Nephron (organoid): ENCODE measurements around the gene CDH13.

Experiments used
- H3K27ac Mint-ChIP-seq, 3 experiments: 2 replicates each; pipeline ENCODE4 v1.8.0; 2020; ENCODE audit warnings: mixed read lengths in 3 of 3, mild to moderate bottlenecking in 2 of 3, moderate library complexity in 1 of 3
- H3K27me3 Mint-ChIP-seq: 2 replicates; pipeline ENCODE4 v1.8.0; 2021; ENCODE audit warnings: low read depth, mild to moderate bottlenecking, moderate library complexity, mixed read lengths
- H3K36me3 Mint-ChIP-seq: 2 replicates; pipeline ENCODE4 v1.8.0; 2020; ENCODE audit warnings: low read depth, mixed read lengths
- H3K4me1 Mint-ChIP-seq: 2 replicates; pipeline ENCODE4 v1.8.0; 2020; ENCODE audit warnings: mixed read lengths
- H3K4me3 Mint-ChIP-seq, 3 experiments: 2 replicates each; pipeline ENCODE4 v1.8.0; 2020; ENCODE audit warnings: mild to moderate bottlenecking in 3 of 3, mixed read lengths in 3 of 3, moderate library complexity in 2 of 3
- H3K9me3 Mint-ChIP-seq: 2 replicates; pipeline ENCODE4 v1.8.0; 2020; ENCODE audit warnings: mixed read lengths
- TF ChIP-seq, protein P1 (sequence below), 3 experiments: fragments of 200-600 bp; sonication (generic); IDR thresholded peaks; one replicate each; pipeline ENCODE4 v1.5.0; 2021; ENCODE audit warnings: antibody characterized with exemption in 3 of 3; ENCODE audit not compliant: unreplicated experiment in 3 of 3

CDH13 gene

GRCh38 chr16:83588070-83588469, 961.3 kb downstream of the CDH13 start:
- Mint-ChIP-seq H3K36me3 (no peaks in the 10 kb centered on the region), H3K4me3 (no peak overlapping the region), H3K27ac (peak overlapping the region in 1 of 3 experiments; percentile 51), H3K9me3 (peaks cover 3% of the 10 kb centered on the region), H3K4me1 (peaks cover 31% of the 10 kb centered on the region), H3K27me3 (peaks cover 5% of the 10 kb centered on the region)
- TF ChIP-seq, protein P1, sequence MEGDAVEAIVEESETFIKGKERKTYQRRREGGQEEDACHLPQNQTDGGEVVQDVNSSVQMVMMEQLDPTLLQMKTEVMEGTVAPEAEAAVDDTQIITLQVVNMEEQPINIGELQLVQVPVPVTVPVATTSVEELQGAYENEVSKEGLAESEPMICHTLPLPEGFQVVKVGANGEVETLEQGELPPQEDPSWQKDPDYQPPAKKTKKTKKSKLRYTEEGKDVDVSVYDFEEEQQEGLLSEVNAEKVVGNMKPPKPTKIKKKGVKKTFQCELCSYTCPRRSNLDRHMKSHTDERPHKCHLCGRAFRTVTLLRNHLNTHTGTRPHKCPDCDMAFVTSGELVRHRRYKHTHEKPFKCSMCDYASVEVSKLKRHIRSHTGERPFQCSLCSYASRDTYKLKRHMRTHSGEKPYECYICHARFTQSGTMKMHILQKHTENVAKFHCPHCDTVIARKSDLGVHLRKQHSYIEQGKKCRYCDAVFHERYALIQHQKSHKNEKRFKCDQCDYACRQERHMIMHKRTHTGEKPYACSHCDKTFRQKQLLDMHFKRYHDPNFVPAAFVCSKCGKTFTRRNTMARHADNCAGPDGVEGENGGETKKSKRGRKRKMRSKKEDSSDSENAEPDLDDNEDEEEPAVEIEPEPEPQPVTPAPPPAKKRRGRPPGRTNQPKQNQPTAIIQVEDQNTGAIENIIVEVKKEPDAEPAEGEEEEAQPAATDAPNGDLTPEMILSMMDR (IDR thresholded peaks at IDR 0.05; ENCODE audit: unreplicated experiment in 3 of 3), result no peak

GRCh38 chr16:83589576-83589975, 962.8 kb downstream of the CDH13 start:
- H3K27me3 Mint-ChIP-seq, result peaks cover 5% of the 10 kb centered on the region
- no peak overlapping the region for H3K4me3 Mint-ChIP-seq
- TF ChIP-seq, protein P1 (IDR thresholded peaks at IDR 0.05; ENCODE audit: unreplicated experiment in 3 of 3), result no peak
- no peak overlapping the region for H3K27ac Mint-ChIP-seq
- H3K4me1 Mint-ChIP-seq, result peaks cover 31% of the 10 kb centered on the region
- H3K36me3 Mint-ChIP-seq, result no peaks in the 10 kb centered on the region
- H3K9me3 Mint-ChIP-seq, result peaks cover 3% of the 10 kb centered on the region

DNA sequence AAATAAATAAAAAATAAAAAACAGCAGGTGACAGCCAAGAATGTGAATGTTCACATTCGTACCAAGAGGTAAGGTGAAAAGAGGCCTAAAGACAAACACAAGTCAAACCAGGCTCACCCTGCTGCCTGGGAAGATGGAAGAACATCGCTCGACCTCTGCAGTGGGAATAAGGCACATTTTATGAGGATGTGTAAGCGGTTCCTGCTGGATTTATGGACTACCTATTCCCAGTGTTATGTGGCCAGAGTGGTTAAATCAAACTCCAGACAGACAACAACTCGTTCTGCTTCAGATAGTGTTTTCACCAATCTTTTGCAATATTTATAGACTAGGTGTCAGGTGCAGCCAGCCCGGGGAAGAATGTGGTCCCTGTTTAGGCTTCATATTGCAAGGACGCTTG, 966.0 kb downstream of the CDH13 start:
- TF ChIP-seq, protein P1 (IDR thresholded peaks at IDR 0.05; ENCODE audit: unreplicated experiment in 3 of 3), result no peak
- Mint-ChIP-seq H3K9me3 (peaks cover 3% of the 10 kb centered on the region), H3K4me3 (no peak overlapping the region), H3K4me1 (peaks cover 4% of the 10 kb centered on the region), H3K27me3 (peaks cover 5% of the 10 kb centered on the region), H3K27ac (no peak overlapping the region), H3K36me3 (no peaks in the 10 kb centered on the region)

- TF ChIP-seq, protein P1 (IDR thresholded peaks at IDR 0.05; ENCODE audit: unreplicated experiment in 3 of 3), result no peak
- Mint-ChIP-seq H3K27ac (no peak overlapping the region), H3K4me3 (no peak overlapping the region), H3K4me1 (no peaks in the 10 kb centered on the region), H3K27me3 (no peaks in the 10 kb centered on the region), H3K36me3 (no peaks in the 10 kb centered on the region), H3K9me3 (no peaks in the 10 kb centered on the region)
These were observed 973.2 kb downstream of the CDH13 start for GRCh38 chr16:83599789-83600462.

- Mint-ChIP-seq H3K4me1 (no peaks in the 10 kb centered on the region), H3K4me3 (no peak overlapping the region), H3K27ac (peak overlapping the region in 1 of 3 experiments; percentile 65), H3K27me3 (peaks cover 3% of the 10 kb centered on the region), H3K36me3 (no peaks in the 10 kb centered on the region), H3K9me3 (no peaks in the 10 kb centered on the region)
- TF ChIP-seq, protein P1 (IDR thresholded peaks at IDR 0.05; ENCODE audit: unreplicated experiment in 3 of 3), result no peak
These were observed 976.3 kb downstream of the CDH13 start for GRCh38 chr16:83602761-83603722.
